PC-9 (cell line): ENCODE data around the gene PITRM1.

Source experiments
- EZH2 ChIP-seq: fragments of 200-600 bp; sonication (generic); IDR thresholded peaks from 2 replicates; pipeline ENCODE4 v1.8.0; 2017; ENCODE audit warnings: antibody characterized with exemption, low read depth
- TF ChIP-seq, protein P1 (sequence below): fragments of 200-600 bp; sonication (generic); conservative IDR thresholded peaks from 2 replicates; pipeline ENCODE4 v1.6.1; 2017; ENCODE audit warnings: mixed run types, antibody characterized with exemption, mild to moderate bottlenecking, moderate library complexity

DNA sequence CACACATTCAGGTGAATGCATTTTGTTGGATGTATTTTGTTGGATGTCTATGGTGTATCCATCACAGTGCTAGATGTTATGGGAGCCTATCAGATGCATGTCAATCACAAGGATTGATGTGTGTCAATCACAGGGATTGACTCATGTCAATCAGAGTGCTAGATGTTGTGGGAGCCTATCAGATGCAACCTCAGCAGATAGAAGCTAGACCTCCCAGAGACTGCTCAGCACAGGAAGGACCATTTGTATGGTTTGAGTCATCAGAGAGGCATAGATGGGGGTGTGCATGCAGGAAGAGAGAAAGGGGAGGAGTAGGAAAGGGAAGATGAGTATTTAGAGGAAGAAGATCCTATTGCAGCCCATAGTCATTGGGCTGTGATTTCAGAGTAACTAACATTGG is 48.3 kb upstream of the PITRM1 start:
- TF ChIP-seq, protein P1, sequence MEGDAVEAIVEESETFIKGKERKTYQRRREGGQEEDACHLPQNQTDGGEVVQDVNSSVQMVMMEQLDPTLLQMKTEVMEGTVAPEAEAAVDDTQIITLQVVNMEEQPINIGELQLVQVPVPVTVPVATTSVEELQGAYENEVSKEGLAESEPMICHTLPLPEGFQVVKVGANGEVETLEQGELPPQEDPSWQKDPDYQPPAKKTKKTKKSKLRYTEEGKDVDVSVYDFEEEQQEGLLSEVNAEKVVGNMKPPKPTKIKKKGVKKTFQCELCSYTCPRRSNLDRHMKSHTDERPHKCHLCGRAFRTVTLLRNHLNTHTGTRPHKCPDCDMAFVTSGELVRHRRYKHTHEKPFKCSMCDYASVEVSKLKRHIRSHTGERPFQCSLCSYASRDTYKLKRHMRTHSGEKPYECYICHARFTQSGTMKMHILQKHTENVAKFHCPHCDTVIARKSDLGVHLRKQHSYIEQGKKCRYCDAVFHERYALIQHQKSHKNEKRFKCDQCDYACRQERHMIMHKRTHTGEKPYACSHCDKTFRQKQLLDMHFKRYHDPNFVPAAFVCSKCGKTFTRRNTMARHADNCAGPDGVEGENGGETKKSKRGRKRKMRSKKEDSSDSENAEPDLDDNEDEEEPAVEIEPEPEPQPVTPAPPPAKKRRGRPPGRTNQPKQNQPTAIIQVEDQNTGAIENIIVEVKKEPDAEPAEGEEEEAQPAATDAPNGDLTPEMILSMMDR = no peak
- no peak for TF ChIP-seq EZH2
